IPS-NIHi7 (cell line): ENCODE data around the gene STAT4.
"Not testable (repeated sequence)": the region's sequence is repeated elsewhere in the genome, so short reads cannot be mapped to it uniquely, and the experiment has no call there.

Experiments
- DNase-seq: peaks from one replicate; pipeline ENCODE4 v3.0.0; 2012; ENCODE audit warnings: mixed read lengths; ENCODE audit errors: extremely low spot score

STAT4 gene

GRCh38 chr2:190995315-190995714 lies 155.5 kb downstream of the STAT4 start:
- DNase-seq, result not testable (repeated sequence)

DNA sequence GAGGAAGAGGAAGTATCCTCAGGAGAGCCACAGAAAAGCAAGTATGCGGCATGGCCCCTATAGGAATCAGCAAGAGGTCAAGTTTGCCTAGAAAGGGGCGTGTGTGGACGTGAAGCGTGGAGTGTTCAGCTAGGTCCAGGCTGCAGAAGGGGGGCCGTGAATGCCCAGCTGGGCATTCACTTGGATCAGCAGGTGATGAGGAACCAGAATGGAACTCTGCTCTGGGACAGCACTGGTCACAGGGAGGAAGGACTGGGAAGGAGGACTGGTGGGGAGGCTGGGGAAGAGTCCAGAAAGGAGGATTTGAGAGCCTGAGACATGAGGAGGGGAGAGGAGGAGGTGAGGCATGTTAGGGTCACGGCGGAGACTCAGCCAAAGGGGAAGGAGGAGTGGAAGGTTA lies 156.6 kb downstream of the STAT4 start:
- DNase-seq, result no peak

DNA sequence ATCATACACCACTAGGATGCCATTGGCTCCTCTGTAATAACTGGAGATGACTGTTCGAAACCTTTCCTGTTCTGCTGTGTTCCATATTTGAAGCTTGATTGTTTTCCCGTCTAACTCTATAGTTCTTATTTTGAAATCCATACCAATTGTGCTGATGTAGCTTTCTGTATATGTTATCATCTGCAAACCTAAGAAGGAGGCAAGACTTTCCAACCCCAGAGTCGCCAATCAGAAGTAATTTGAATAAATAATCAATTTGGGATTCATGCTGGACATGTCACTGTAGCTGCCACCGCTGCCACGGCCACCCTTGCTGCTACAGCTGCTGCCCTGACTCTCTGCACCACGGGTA lies 157.5 kb downstream of the STAT4 start:
- no peak for DNase-seq

DNA sequence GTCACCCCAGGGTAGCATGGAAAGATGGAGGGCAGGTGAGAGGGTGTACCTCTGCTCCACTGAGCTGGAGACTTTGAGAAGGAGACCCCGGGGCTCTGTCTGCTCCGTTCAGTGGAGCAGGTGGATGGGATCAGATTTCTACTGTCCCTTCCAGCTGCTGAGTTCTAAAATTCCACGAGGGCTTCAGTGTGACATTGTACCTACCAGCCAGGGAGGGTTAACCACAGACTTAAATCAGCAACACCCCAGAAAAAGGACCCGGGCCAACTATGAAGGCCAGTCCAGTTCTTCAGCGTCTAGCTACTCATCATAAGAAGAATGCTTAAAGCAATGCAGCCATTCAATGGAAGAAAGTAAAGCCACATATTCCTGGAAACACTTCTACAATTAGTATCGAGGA lies 160.7 kb downstream of the STAT4 start:
- DNase-seq, result no peak

GRCh38 chr2:190988910-190989309 lies 161.9 kb downstream of the STAT4 start:
- DNase-seq, result no peak

DNA sequence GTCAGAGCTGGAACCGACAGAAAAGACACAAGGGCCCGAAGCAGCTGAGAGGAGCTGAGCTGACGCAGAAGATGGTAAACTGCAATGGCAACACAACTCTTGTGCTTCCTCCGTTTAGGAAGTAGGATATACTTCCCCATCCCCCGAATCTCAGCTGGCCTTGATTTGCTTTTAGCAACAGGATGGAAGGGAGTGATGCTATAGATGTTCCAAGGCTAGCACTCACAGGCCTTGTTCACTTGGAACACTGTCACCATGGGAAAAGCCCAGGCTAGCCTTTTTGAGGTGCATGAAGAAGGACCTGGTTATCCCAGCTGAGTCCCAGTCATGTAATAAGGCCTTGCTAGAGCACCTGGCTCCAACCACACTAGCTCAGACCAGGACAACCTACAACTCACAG lies 162.9 kb downstream of the STAT4 start:
- DNase-seq, result no peak

GRCh38 chr2:190987116-190987515 lies 163.7 kb downstream of the STAT4 start:
- DNase-seq, result no peak

DNA sequence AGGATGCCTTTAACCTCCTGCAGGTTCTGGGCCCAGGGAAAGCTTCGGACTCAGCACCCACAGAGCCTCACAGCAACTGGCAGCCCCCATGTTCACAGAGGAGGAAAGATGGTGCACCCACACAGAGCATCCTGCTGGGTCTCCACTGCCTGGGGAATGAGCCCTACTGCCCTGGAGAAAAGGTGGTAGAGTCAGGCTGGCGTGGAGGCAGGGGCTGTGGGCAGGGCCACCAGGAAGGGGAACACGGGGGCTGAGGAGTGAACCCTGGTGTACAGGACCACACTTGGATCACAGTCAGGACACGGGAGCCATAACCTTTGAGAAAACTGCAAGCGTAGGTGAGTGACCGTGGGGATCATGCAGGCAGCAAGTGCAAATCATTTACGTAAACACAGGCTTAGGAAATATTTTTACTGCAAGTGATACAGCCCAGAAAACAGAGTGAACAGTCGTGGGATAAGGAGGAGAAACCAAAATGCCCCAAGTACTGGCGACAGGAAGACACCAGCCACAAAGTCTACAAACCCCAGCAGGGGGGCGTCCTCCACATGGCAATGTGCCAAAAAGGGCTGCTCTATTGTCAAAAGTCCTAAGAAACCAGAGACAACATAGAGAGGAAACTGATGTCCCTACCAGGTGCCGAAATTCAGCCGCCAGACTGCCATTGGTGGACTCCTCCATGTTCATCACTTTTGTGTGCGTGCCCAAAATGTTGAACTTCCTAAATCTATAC lies 164.4 kb downstream of the STAT4 start:
- DNase-seq, result no peak

GRCh38 chr2:190984595-190984994 lies 166.2 kb downstream of the STAT4 start:
- DNase-seq, result no peak

DNA sequence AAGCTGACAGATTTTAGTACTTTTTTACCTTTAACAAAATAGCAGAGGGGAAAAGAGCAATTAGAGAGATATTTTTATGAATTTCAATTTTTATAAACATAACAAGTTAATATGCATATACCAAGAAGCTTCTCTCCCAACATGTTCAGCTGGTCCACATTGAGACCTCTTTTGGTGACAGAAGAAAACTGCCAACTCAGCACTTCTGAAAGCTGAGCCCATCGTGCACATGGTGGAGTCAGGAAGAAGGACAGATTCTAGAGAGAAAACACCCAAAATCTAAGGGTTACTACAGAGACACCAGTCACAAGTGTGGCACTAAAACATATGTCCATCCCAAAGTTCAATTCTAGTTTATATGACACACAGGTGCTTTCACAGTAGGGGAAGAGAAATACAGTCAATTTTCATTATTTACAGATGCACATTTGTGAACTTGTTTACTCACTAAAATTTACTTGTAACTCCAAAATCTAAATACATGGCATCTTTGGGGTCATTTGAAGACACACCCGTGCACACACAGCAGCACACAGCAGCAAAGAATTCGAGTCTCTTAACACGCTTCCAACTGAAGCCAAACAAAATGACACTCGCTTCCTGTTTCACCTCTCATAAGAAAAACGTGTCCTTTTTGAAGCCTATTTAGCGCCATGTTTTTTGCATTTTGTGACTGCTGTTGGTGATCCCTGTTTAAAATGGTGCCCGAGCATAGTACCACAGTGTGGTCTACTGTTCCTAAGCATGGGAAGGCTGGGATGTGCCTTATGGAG lies 168.3 kb downstream of the STAT4 start:
- DNase-seq, result no peak

DNA sequence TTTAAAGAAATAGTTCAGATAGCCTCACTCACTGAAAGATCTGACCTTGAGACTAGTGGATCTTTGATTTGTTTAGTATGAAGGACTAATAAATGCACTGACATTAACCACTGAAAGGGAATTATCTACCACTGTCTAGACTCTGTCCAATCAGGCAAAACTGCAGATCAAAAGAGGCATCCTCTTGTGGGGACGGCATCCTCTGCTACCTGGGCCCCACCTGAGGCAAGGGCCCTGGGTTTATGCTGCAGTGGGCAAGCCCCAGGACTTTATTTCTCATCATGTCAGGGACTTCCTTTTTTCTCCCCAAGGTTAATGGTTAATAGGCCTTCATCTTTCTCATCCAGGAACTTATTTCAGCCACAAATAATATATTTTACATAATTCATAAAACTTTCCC lies 169.1 kb downstream of the STAT4 start:
- no peak for DNase-seq

GRCh38 chr2:190981333-190981732 lies 169.5 kb downstream of the STAT4 start:
- no peak for DNase-seq

DNA sequence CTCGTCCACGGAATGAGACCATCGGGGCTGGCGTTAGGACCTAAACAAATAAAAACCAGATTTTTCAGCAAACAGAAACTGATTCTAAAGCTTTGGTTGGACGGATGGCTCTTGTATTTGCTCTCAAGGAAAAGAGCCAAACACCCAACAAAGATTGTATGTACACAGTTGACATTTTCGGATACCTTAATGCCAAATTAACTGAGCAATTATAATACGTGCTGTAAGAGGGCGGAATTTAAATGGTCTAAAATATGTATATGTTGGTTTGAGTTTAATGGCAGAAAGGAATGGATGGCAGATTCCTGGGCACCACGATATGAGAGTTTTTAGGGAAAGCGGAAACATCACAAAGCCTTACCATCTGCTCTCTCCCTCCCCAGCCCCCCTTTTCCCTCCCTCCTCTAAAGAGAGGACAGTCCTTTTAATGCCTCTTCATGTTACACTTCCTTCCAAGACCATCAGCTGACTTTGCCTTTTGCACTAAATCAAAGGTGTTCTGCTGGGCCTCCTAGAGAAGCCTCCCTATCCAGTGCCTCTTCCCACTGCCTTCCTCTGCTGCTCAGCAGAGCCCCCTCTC lies 170.1 kb downstream of the STAT4 start:
- DNase-seq, result no peak

DNA sequence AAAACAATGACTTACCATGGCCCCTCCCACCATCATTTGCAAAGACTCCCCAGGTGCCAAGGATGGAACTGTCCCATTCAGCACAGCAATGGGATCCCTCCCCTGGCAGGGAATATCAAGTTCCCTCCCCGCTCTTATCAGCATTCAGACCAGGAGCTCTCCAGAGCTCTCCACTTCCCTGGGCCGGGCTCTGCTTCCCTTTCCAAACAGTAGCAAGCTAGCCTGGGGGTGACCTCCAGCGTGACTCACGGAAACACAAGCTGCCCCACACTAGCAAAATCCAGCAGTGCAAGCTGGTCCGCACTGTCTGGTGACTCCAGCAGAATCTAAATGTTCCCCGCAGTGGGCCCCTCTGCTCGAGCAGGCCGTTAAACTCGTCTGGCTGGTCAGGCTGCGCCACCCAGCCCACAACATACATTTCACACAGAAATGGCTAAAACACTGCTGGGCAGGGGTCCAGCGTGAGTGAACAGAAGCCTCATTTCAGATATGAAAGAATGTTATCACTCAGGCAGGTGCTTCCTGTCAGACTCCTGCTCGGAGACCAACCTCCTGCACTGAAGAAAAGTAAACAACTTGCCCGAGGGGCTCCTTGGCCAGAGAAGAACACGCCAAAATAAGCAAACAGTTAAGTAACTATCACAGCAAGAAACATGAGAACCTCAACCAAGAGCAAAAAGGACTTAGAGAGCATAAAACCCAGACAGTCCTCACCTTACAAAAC lies 170.7 kb downstream of the STAT4 start:
- peak; percentile 29 for DNase-seq
